NCI-H1105 treated with DMSO at 0.1 percent for 48 hours (cell line): ENCODE data around the gene KCTD21.
"Not testable (repeated sequence)": the region's sequence is repeated elsewhere in the genome, so short reads cannot be mapped to it uniquely, and the experiment has no call there.

Experiments used
- DNase-seq: peaks from one replicate; lab custom pipeline; 2025; lab: John Stamatoyannopoulos, UW

The KCTD21 gene

GRCh38 chr11:78188286-78189173, at the start of gene KCTD21, which contains the start of gene USP35:
KCTD21 (minus strand) TSS chr11:78188626; CDS start chr11:78174554, 14,072 bp downstream.
USP35 (plus strand) TSS chr11:78188919; CDS start chr11:78196246, 7,327 bp downstream.
- peak; percentile 94 for DNase-seq

DNA sequence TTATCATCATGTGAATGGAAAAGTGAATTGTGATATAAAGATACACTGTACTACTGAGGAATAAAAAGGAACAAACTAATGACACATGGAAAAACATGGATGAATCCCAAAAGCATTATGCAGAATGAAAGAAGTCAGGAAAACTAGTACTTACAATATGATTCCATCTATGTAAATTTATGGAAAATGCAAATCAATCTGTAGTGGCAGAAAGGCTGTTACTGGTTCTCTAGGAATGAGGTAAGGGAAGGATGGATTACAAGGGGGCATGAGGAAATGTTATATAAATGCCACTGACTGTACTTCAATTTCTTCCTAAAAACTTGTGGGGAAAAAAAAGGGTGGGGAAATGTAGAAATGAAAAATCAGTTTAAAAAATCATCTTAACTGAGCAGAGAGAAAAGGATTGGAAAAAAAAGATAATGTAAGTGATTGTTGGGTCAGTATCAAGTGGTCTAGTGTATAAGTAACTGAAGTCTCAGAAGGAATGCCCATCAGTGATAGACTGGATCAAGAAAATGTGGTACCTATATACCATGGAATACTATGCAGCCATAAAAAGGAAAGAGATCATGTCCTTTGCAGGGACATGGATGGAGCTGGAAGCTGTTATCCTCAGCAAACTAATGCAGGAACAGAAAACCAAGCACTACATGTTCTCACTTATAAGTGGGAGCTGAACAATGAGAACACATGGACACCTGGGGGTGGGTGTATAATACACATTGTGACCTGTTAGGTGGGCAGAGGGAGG, 49.0 kb upstream of the KCTD21 start:
- no peak for DNase-seq

DNA sequence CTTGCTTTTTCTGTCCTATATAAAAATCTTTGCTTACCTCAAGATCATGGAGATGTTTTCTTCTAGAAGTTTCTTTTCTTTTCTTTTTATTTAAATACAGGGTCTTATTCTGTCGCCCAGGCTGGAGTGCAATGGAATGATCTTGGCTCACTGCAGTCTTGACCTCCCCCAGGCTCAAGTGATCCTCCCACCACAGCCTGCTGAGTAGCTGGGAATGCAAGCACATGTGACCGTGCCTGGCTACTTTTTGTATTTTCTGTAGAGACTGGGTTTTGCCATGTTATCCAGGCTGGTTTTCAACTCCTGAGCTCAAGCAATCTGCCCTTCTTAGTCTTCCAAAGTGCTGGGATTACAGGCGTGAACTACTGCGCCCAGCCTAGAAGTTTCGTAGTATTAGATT, 45.6 kb upstream of the KCTD21 start:
- DNase-seq, result no peak

- DNase-seq, result not testable (repeated sequence)
Observed at GRCh38 chr11:78233046-78233445, 44.6 kb upstream of the KCTD21 start.

DNA sequence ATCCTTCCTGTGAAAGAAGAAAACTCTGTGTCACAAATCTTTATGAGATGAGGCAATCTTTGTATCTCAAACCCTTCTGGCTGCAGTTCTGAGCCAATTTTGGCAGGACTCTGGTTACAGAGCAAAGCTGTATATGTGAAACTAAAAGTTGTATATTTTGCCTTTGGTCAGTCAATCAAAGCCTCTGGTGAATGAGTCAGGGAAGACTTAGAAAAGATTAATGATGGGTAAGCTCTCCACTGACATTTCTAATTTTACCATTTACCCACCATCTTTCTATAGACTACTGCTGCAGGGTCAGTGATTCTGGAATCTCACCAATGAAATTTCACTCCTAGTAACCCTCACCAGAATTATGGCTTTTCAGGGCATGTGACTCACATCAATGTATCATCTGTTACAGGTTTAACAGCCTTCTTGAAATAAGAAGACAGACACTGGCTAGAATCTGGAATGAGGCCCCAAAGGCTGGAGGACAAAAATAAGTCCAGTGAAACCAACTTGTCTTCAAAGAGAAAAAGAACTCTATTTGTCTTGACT, 43.6 kb upstream of the KCTD21 start:
- no peak for DNase-seq

DNA sequence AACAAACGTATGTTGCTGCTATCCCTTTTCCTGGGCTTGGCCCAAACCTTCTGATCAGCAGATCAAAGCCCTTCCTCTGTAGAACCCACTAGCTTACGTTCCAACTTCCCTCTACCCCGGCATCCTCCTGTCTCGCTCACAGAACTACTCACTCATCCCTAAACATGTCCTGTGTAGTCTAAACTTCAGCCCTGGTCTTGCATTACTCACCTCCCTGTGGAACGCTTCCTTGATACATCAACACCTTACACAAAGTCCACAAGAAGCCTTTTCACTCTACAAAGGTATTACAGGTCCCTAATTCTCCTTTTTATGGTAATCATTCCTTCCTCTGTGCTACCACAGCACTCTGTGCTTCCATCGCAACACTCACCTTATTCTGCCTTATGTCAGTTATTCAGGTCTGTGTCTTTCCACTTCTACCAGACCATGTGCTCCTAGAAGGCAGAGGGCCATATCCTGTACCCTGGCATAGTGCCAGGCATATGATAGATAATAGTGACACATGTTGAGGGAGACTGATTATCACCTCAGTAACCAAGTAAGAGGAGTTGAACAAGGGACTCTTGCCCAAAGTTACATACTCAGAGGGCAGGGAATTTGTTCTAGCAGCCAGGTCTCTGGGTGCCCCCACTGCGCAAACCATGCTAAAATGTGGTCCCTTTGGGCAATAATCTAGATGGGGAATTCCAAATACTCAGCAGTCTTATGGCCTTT, 41.9 kb upstream of the KCTD21 start:
- peak; percentile 14 for DNase-seq

- no peak for DNase-seq
Observed at GRCh38 chr11:78229106-78229505, 40.7 kb upstream of the KCTD21 start.

- DNase-seq, result peak; percentile 75
Observed at GRCh38 chr11:78228467-78228866, 40.0 kb upstream of the KCTD21 start.

- no peak for DNase-seq
Observed at GRCh38 chr11:78227921-78228320, 39.5 kb upstream of the KCTD21 start.

GRCh38 chr11:78226684-78227680, 38.6 kb upstream of the KCTD21 start:
- DNase-seq, result no peak

- no peak for DNase-seq
Observed at GRCh38 chr11:78224906-78225420, 36.5 kb upstream of the KCTD21 start.

- no peak for DNase-seq
Observed at GRCh38 chr11:78224506-78224905, 36.1 kb upstream of the KCTD21 start.

- DNase-seq, result no peak
Observed at GRCh38 chr11:78223320-78223954, 35.0 kb upstream of the KCTD21 start.

GRCh38 chr11:78222726-78223125, 34.3 kb upstream of the KCTD21 start:
- DNase-seq, result not testable (repeated sequence)

GRCh38 chr11:78221396-78222315, 33.2 kb upstream of the KCTD21 start:
- no peak for DNase-seq

- no peak for DNase-seq
Observed at GRCh38 chr11:78220218-78221157, 32.1 kb upstream of the KCTD21 start.

- no peak for DNase-seq
Observed at GRCh38 chr11:78219493-78220217, 31.2 kb upstream of the KCTD21 start.
